Measurements from ENCODE around the gene SPATA3. TPM values are rescaled to one million over a fixed set of nuclear protein-coding genes. Genes with fewer than 3 reads are reported as not detected.

The SPATA3 gene
- total RNA-seq, 1 experiment from 2014 or later: not detected

DNA sequence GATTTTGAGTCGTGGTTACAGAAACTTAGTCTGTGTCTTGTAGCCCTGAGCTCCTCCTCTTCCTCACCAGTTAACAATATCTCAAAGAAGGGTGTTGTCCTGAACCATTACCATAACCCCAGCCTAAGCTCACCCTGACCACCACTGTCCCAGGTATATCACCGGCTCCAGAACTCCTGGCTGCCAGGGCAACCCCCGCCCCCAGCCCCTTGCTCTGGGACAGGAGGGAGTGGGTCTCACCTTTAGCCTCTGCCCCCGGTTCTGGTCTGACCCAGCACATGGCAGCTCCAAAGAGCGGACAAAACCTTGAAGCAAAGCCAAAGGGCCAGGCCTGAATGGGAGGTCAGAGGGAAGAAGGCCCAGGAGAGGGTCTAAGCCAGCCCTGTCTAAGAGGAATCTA is 55.2 kb downstream of the SPATA3 start:
- Histone ChIP-seq H3K9me2 (replicated peaks; ENCODE audit: low read length) (no peaks in the 10 kb centered on the region), H3K36me3 (ENCODE audit: low read depth, low read length) (no peaks in the 10 kb centered on the region), H3K4me1 (ENCODE audit: insufficient read depth, low read length) (no peaks in the 10 kb centered on the region), H3K4me3 (ENCODE audit: low read length) (no peak overlapping the region), H3K9ac (ENCODE audit: low read length) (no peak overlapping the region), H3F3A (ENCODE audit: low read length, unreplicated experiment) (no peaks in the 10 kb centered on the region), H3K79me2 (ENCODE audit: low read length) (no peaks in the 10 kb centered on the region), H3K27ac (ENCODE audit: low read length) (no peak overlapping the region), H3K9me3 (ENCODE audit: low read length) (no peaks in the 10 kb centered on the region), H3K27me3 (ENCODE audit: low read length) (no peaks in the 10 kb centered on the region), H2AFZ (ENCODE audit: low read length) (no peak overlapping the region), H3K4me2 (ENCODE audit: low read length) (no peak overlapping the region), H4K20me1 (ENCODE audit: low read length) (no peaks in the 10 kb centered on the region)
- ATAC-seq (no peak), DNase-seq (no peak)
- TF ChIP-seq, protein P1, sequence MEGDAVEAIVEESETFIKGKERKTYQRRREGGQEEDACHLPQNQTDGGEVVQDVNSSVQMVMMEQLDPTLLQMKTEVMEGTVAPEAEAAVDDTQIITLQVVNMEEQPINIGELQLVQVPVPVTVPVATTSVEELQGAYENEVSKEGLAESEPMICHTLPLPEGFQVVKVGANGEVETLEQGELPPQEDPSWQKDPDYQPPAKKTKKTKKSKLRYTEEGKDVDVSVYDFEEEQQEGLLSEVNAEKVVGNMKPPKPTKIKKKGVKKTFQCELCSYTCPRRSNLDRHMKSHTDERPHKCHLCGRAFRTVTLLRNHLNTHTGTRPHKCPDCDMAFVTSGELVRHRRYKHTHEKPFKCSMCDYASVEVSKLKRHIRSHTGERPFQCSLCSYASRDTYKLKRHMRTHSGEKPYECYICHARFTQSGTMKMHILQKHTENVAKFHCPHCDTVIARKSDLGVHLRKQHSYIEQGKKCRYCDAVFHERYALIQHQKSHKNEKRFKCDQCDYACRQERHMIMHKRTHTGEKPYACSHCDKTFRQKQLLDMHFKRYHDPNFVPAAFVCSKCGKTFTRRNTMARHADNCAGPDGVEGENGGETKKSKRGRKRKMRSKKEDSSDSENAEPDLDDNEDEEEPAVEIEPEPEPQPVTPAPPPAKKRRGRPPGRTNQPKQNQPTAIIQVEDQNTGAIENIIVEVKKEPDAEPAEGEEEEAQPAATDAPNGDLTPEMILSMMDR (conservative IDR thresholded peaks at IDR 0.05; ENCODE audit: low read depth, low read length): no peak
- TF ChIP-seq EZH2 (IDR thresholded peaks at IDR 0.05; ENCODE audit: low read length, unreplicated experiment) (no peak), EZH2phosphoT487 (IDR thresholded peaks at IDR 0.05; ENCODE audit: borderline replicate concordance, low read length) (no peak)
- BruUV-seq (replicated peaks): no TSS peak
- intact Hi-C loops (cut with micrococcal nuclease): loop anchor here (5.0 kb wide), 1 partner anchor 229 kb away; no protein-coding TSS in a partner anchor
- ChIA-PET POLR2A (ENCODE audit: unreplicated experiment) (no interaction called here), CTCF (no interaction called here)

DNA sequence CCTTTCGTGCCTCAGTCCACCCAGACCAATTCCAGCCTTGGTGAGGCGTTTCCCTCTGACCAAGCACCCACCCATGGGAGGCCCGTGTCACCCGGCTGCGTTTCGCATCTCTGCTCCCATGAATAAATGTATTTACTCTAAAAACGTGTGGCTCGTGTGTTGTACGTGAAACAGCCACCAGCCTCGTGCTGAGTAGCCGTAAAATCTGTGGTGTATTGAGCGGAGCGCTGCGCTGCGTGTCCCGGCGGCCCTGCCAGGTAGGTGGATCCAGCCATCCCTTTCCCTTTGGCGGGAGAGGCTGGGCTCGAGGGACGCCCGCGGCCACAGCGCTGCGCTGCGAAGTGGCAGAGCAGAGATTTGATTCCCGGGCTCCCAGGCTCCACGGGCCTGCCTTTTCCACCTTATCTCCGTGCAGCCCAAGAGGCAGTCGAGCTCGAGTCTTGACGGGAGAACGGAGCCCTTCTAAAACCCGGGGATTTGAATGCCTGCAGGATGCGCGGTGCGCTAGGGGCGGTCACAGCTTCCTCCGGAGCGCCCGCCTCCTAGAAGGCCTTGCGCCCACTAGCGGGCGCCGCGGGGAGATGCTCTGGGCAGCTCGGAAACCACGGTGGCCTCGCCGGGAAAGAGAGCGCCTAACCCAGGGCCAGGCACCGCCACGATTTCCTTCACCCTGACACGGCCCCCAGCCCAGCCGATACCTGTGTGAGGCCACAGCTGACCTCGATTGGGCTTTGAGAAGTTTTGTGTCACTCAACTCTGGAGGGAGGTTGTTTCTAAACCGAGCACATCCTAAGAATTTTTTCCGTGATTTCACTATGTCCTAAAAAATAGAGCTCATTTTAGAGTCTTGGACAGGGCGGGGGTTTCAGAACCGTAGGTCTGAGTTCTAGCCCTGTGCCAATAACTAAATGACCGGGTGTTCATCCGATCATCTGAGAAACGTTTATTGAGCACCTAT is 56.9 kb downstream of the SPATA3 start:
- ChIA-PET POLR2A (ENCODE audit: unreplicated experiment) (interaction anchor here (0.6 kb wide), 1 partner anchor 1051 kb away, joined by 8 read pairs; no protein-coding TSS in a partner anchor), CTCF (interaction anchor here (0.6 to 1.3 kb wide), 7 partner anchors 8 to 424 kb away, joined by 3 to 5 read pairs (median 3); no protein-coding TSS in a partner anchor)
- Histone ChIP-seq H3K9me2 (replicated peaks; ENCODE audit: low read length) (no peaks in the 10 kb centered on the region), H3F3A (ENCODE audit: low read length, unreplicated experiment) (no peaks in the 10 kb centered on the region), H3K4me2 (ENCODE audit: low read length) (peak overlapping the region; percentile 92), H3K27ac (ENCODE audit: low read length) (no peak overlapping the region), H3K9me3 (ENCODE audit: low read length) (no peaks in the 10 kb centered on the region), H3K79me2 (ENCODE audit: low read length) (peaks cover 11% of the 10 kb centered on the region), H4K20me1 (ENCODE audit: low read length) (peaks cover 2% of the 10 kb centered on the region), H3K4me1 (ENCODE audit: insufficient read depth, low read length) (no peaks in the 10 kb centered on the region), H3K9ac (ENCODE audit: low read length) (peak overlapping the region; percentile 34; the same call in 1 of the 2 replicates), H2AFZ (ENCODE audit: low read length) (peak overlapping the region; percentile 94), H3K36me3 (ENCODE audit: low read depth, low read length) (no peaks in the 10 kb centered on the region), H3K27me3 (ENCODE audit: low read length) (no peaks in the 10 kb centered on the region), H3K4me3 (ENCODE audit: low read length) (peak overlapping the region; percentile 74)
- peak; percentile 82 for DNase-seq
- no peak for TF ChIP-seq EZH2 (IDR thresholded peaks at IDR 0.05; ENCODE audit: low read length, unreplicated experiment)
- TF ChIP-seq EZH2phosphoT487 (IDR thresholded peaks at IDR 0.05; ENCODE audit: borderline replicate concordance, low read length): no peak
- TF ChIP-seq, protein P1 (conservative IDR thresholded peaks at IDR 0.05; ENCODE audit: low read depth, low read length): peak; percentile 84
- peak; percentile 81 for ATAC-seq
- no TSS peak for BruUV-seq (replicated peaks)
- intact Hi-C loops (cut with micrococcal nuclease): loop anchor here (1.0 to 5.0 kb wide), 2 partner anchors 52 to 230 kb away; no protein-coding TSS in a partner anchor

Measured in PC-3 (cell line).